HCT116 (cell line): ENCODE results near the gene MBD3L2B.

Experiments
- CTCF ChIP-seq, 3 experiments: fragments of 200-600 bp in 1 of 3; sonication (generic) in 1 of 3; IDR thresholded peaks in 2 of 3; conservative IDR thresholded peaks in 1 of 3; 2 replicates each; pipeline ENCODE4 v1.5.1; 2012 to 2017; ENCODE audit warnings: low read depth in 2 of 3, low read length in 2 of 3, antibody characterized with exemption in 1 of 3, borderline replicate concordance in 1 of 3, control low read depth in 1 of 3, mild to moderate bottlenecking in 1 of 3, mixed read lengths in 1 of 3, mixed run types in 1 of 3, moderate library complexity in 1 of 3; ENCODE audit not compliant: insufficient read depth in 1 of 3
- EZH2 ChIP-seq: fragments of 200-600 bp; sonication (generic); IDR thresholded peaks from 2 replicates; pipeline ENCODE4 v1.6.1; 2017; ENCODE audit warnings: antibody characterized with exemption, mixed run types
- EZH2phosphoT487 ChIP-seq: fragments of 200-600 bp; IDR thresholded peaks from 2 replicates; pipeline ENCODE4 v1.6.1; 2018; ENCODE audit warnings: antibody characterized with exemption, borderline replicate concordance
- FOSL1 ChIP-seq: IDR thresholded peaks from 2 replicates; pipeline ENCODE4 v1.6.1; 2012; ENCODE audit warnings: low read depth
- POLR2A ChIP-seq: IDR thresholded peaks from 2 replicates; pipeline ENCODE4 v1.7.0; 2011; ENCODE audit warnings: borderline replicate concordance; ENCODE audit not compliant: insufficient read depth, insufficient read length; ENCODE audit errors: extremely low read depth
- POLR2AphosphoS5 ChIP-seq: IDR thresholded peaks from 2 replicates; pipeline ENCODE4 v1.6.1; 2011; ENCODE audit warnings: mild to moderate bottlenecking, low read depth, low read length, moderate library complexity
- RAD21 ChIP-seq: IDR thresholded peaks from 2 replicates; pipeline ENCODE4 v1.6.1; 2012; ENCODE audit warnings: low read depth, mild to moderate bottlenecking
- REST ChIP-seq: IDR thresholded peaks from 2 replicates; pipeline ENCODE4 v1.6.1; 2012; ENCODE audit warnings: low read depth
- SRF ChIP-seq: IDR thresholded peaks from 2 replicates; pipeline ENCODE4 v1.6.1; 2012; ENCODE audit warnings: low read depth

- TF ChIP-seq RAD21: no peak
- no peak for TF ChIP-seq POLR2AphosphoS5
- no peak for TF ChIP-seq CTCF (IDR thresholded peaks at IDR 0.05 in 2 of 3, conservative IDR thresholded peaks at IDR 0.05 in 1 of 3; ENCODE audit: borderline replicate concordance in 1 of 3, insufficient read depth in 1 of 3, low read depth in 2 of 3, low read length in 2 of 3)
- TF ChIP-seq POLR2A: no peak
- no peak for TF ChIP-seq FOSL1
- TF ChIP-seq EZH2phosphoT487: no peak
- no peak for TF ChIP-seq REST
- TF ChIP-seq EZH2: no peak
- no peak for TF ChIP-seq SRF
Observed at GRCh38 chr19:7067716-7068115, 46.5 kb upstream of the MBD3L2B start.
